HG02870 (cell line): ENCODE measurements around the gene RNASEH2A.
"Not testable (repeated sequence)": the region's sequence is repeated elsewhere in the genome, so short reads cannot be mapped to it uniquely, and the experiment has no call there.

Experiments used
- ATAC-seq: cut with Tn5 transposase; IDR thresholded peaks from one replicate; pipeline ENCODE4 v1.9.1; 2021; ENCODE audit warnings: mild to moderate bottlenecking, moderate library complexity; ENCODE audit not compliant: unreplicated experiment

The RNASEH2A gene

DNA sequence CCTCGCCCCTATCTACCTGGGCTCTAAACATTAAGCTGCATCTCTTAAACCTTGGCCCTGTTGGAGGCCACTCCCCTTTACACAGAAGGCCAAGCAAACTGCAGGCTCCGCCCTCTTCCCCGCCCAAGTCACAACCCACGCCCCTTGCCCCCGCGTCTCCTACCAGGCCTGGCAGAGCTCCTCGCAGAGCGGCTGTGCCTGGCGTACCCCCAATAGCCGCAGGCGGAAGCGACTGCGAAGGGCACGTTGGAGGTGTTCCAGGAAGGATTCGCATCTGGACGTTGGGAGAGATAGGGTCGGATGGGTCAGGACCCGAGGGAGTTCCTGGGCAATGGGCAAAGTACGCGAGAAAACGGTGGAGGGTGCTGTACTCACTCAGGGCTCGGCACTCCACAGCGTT lies 22.1 kb downstream of the RNASEH2A start:
- no peak for ATAC-seq

DNA sequence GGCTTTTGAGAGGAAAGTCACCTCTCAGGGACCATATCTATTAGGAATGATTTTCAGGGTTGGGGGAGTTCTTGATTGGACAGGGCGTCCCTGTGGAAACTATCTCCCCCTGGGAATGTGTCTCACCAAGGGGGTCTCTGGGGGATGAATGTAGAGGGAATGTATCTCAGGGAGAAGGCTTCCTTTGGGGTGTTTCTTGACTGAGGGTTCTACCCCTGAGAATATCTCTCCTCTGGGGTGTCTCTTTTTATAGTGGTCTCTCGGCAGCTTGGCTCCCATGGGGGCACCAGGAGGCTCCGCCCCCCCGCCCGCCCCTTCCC lies 27.0 kb downstream of the RNASEH2A start:
- ATAC-seq, result no peak

DNA sequence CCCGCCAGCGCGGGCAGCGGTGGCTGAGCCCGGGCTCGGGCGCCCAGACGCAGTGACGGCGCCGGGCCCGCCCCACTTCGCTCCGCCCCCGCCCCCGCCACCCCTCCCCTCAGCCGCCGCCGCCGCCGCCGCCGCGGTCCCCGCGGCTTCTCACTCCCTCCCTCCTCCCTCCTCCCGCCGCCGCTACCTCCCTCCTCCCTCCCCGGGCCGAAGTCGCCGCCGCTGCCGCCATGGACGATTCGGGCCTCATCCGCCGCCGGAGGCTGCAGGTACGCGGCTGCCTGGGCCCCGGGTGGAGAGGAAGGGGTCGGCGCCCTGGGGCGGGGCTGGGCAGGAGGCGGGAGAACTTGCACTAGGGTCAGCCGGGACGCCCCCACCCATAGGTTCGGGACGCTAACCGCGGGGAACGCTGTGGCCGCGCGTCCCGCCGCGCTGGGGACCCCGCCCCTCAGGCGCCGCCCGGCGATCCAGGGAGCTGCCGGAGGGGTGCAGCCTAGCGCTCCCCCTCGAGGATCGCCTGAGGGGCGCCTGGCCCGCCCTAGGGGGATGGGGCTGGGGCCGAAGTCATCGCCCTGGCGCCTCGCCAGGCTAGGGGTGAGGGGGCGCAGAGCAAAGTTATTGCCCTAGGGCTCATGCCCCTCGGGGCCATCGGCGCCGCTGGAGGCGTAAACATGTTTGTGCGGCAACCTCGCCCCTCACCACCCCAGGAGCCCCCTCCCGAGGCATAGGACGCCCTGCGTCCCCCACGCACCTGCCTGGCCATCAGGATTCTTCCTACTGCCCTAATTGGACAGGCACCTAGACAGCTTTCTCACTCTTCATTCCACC lies 27.6 kb downstream of the RNASEH2A start:
- no peak for ATAC-seq

DNA sequence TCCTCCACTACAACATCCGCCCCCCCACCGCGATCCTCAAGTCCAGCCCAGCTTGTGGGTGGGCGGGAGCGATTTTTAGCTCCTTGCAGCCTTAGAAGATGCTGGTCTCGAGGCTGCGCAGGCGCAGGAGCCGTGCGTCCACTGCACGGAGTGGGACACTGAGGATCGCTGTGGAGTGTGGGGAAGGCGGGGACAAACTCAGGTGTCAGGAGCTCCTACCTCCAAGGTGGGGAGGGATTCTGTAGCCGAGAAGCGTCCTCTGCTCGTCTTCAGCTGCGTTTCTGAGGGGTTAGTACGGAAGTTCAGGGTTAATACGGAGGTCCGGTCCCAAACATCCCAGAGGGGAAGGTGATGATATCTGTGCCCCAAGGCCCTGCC lies 28.2 kb downstream of the RNASEH2A start, which contains the start of gene RTBDN:
Gene RTBDN, minus strand, starts transcription at position 14 of the 378 bp plus-strand sequence. CDS start 4,600 bp downstream, outside the sequence.
- no peak for ATAC-seq

DNA sequence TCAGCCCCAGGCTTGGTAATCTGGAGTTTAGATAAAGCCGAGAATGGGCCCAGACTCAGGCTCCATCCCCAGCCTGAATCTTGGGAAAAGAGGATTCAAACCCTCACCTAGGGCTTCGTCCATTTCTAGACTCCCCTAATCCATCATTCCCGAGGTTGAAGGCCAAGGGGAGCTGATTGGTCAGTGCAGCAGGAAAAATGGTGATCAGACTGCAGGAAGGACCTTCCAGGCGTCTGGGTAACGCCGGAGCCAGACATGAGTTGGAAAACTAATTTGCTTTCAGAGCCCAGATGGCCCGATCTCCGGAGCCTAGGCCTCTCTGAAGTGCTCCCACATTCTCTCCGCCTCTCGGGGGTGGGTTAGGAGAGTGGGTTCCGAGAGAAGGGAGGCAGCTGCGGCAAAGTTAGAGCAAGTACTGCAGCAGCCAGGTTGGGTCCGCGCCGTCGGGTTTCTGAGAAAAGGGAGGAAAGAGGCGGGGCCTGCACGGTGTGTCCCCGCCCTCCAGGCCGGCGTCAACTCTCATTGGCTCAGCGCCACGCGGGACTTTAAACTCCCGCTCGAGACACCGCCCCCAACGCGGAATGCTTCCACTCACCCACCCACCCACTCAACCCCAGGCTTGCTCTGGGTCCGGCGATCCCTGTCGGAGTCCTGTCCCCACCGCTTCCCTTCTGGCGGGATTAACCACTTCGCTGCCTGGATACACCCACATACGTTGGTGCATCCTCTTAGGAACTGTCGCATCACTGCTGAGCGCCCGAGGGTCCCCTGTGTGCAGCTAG lies 28.8 kb downstream of the RNASEH2A start:
- no peak for ATAC-seq

DNA sequence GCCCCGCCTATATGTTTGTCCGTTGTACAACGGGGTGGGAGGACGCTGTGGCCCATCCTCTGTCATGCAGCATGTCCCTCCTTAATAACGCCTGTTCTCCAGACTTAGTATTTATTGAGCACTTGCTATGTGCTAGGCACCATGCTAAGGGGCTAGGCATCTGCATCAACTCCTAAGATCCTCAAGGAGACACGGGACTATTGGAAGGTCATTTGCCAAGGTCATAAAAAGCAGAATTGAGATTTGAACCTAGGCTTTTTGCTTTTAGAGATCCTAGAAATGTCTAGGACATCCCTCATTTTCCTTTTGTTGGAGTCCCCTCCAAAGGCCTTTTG lies 30.1 kb downstream of the RNASEH2A start:
- no peak for ATAC-seq

DNA sequence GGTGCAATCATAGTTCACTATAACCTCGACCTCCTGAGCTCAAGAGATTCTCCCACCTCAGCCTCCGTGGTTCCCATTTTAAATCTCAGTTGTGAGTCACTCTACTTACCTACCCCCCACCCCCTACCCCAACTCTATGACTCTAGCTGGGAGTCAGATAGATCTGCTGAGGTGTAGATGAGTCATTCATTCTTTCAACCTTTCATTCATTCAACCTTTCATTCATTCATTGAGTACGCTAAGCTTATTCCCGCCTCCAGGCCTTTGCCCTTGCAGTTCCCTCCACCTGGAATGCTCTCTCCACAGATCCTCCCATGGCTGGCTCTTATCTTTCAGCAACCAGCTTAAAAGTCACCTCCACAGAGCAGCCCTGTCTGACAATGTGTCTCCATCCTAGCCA lies 30.8 kb downstream of the RNASEH2A start:
- no peak for ATAC-seq

DNA sequence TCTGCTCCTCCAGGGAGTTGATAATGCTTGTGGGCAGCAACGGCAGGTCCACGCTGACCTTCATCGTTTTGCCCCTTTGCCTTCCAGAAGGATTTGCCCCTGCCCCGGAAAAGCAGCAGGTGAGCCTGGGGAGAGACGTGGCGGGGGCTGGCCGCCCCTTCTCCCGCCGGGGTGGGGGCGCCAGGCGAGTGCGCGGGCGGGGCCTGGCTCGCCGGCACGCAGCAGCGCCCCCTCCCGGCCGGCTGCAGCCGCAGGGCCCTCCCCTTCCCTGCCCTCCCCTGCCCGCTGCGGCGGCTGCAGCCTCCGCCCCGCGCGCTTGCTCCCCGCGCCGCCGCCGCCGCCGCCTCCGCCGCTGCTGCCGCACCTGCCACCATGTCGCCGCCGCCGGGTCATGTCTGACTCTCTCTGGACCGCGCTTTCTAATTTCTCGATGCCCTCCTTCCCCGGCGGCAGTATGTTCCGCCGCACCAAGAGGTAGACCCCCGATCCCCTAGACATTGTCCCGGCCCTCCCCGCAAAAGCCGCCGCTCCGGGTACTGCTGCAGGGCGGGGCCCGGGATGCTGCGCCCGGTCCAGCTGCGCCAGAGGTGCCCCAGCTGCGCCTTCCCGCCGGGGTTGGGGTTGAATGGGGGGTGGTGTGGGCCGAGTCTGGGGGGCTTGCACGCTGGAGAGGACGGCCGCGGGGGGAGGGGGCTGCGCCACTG lies 31.9 kb downstream of the RNASEH2A start, which contains the start of gene MAST1:
Gene MAST1, plus strand, starts transcription at position 334 of the 704 bp plus-strand sequence. Its CDS starts 58 bp downstream, at position 392.
- no peak for ATAC-seq

DNA sequence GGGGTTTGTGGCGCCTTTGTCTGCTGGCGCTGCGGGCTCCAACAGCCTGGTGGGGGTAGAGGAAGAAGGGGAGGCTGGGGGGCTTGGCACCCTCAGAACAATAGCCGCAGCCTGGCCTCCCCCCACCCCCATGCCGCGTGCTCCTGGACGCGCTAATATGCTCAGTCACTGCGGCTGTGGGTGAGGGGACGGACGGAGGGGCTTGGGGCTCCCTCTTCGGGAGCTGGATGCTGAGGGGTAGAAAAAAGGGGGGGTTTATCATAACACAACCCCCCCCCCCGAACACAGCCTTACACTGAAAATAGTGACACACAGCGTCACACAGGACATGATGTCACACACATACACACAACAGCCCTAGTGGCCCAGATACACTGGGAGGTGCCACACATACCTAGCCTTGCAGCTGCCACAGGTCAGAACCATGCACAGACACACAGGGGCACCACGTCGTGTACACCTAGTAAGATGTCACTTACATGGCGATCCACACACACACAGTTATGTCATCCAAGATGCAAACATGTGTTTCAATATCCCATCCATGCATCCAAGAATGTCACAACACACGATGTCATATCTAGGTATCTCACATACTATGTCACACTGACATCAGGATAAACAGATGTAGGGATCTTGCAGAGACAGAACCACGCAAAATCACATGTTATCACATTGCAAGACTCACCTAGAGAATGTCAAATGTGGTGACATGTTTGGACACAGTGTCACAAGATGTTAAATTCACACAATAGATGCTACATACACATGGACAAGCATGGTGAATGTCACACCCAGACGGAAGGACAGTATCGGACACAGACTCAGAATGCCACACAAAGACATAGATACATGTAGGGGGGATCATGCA lies 32.7 kb downstream of the RNASEH2A start:
- no peak for ATAC-seq

DNA sequence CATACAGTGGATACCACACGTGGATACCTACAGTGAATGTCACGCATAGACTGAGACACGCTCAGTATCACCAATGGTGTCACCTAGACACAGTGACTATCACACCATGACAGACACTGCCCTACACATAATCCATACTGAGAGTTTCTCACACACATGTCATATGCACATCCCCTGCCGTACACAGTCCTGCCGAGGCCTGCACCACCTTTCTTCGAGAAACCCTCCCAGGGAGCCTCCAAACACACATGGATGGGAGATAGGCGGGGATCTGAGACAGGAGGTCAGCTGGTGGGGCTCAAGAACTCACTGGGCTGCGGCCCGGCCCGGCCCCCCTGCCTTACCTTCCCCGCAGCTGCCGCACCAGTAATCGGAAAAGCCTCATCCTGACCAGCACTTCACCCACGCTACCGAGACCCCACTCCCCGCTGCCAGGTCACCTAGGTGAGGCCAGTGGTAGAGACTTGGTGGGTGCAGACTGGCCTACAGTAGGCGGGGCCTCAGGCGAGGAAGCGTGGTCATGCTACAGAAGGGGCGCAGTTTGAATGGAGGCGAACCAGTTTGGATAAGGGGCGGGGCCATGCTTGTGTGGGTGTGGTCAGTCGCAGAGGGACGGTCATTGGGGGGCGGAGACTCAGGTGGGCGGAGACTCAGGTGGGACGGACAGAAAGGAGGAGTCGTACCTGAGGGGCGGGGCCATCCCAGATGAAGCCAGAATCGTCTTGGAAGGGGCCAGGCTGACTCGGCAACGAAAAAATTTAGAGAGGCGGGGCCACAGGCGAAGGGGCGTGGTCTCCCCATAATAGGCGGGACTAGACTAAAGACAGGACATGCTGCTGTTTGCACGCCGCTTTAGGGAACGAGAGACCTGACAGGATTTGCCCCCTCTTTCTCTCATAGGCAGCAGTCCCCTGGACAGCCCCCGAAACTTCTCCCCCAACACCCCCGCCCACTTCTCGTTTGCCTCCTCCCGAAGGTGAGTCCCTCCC lies 34.0 kb downstream of the RNASEH2A start:
- no peak for ATAC-seq

DNA sequence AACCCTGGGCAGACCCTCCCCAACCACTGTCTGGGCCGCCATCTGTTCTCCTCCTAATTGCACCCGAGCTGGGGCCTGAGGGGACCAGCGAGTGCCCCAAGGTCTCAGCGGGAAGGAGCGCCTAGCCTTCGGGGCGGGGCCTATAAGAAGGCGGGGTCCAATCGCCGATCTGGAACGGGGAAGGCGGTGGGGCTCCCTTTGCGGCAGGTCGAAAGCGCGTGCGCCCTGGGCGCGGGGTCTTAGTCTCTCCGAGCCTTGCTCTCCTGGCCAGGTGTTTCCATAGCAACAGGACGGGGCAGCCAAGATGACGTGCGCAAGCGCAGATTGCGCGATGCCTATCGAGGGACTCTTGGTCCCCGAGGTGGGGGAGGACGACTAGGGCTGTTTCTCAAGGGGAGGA lies 34.7 kb downstream of the RNASEH2A start:
- no peak for ATAC-seq

DNA sequence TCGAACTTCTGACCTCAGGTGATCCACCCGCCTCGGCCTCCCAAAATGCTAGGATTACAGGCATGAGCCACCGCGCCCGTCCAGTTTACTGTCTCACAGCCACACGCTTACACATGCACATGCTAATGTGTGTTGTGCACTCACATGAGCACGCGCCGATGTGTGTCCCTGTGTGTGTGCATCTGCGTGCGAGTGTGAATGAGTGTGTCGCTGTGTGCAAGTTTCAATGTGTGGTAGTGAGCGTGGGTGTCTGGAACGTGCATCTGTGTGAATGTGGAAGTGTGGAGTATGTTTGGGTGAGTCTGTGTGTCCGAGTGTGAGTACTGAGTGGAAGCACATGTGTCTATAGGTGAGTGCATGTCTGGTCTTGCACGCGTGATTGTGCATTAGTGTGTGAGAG lies 36.1 kb downstream of the RNASEH2A start:
- no peak for ATAC-seq

DNA sequence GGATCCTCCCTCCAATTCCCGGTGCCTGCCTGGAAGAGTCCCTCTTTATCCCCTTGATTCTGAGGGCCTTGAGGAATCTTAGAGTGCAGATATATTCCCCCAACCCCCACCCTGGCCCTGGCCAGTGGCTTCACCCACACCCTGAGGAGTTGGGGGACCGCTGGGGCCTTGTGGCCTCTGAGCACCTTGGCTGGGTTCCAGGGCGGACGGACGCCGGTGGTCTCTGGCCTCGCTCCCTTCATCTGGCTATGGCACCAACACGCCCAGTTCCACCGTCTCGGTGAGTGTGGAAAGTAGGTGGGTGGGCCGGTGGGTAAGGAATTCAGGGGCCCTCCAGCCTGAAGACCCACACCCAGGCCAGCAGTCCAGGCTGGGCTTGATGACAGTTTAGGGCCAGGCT lies 36.9 kb downstream of the RNASEH2A start:
- ATAC-seq, result no peak

DNA sequence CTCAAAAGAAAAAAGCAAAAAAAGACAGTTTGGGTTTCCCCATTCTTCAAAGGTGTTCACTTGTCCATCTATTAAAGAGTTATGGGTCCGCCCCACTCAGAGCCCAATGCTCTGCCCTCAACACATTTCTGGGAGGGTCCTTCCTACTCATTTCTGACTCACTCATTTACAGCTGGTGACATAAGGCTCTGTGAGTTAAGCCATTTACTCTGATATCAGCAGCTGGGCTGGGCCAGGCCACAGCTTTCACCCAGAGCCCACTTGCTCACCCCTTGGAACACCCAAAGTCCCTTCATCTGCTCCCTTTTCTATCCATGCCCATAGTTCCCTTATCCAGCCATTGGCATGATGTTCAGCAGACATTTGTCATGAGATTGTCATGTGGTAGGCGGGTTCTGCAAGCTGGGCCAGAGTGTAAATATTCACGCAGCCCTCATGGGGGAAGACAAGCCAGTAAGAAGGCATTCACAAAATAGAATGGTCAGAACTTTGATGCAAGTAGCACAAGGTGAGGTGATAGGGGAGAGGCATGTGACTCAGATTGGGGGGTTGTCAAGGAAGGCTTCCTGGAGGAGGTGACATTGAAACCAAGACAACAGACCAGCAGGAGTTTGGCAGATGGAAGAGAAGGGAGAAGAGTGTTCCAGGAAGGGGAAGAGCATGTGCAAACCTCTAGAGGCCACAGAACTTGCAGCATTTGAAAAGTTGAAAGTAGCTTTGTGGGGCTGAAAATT lies 37.8 kb downstream of the RNASEH2A start:
- no peak for ATAC-seq

DNA sequence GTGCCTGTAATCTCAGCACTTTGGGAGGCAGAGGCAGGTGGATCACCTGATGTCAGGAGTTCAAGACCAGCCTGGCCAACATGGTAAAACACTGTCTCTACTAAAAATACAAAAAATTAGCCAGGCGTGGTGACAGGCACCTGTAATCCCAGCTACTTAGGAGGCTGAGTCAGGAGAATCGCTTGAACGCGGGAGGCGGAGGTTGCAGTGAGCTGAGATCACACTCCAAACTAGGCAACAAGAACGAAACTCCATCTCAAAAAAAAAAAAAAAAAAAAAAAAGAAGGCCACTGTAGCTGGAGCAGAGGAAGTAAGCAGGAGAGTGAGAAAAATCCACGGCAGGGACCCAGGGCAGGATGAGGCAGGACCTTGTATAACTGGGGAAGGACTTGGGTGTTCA lies 40.2 kb downstream of the RNASEH2A start:
- ATAC-seq, result not testable (repeated sequence)

DNA sequence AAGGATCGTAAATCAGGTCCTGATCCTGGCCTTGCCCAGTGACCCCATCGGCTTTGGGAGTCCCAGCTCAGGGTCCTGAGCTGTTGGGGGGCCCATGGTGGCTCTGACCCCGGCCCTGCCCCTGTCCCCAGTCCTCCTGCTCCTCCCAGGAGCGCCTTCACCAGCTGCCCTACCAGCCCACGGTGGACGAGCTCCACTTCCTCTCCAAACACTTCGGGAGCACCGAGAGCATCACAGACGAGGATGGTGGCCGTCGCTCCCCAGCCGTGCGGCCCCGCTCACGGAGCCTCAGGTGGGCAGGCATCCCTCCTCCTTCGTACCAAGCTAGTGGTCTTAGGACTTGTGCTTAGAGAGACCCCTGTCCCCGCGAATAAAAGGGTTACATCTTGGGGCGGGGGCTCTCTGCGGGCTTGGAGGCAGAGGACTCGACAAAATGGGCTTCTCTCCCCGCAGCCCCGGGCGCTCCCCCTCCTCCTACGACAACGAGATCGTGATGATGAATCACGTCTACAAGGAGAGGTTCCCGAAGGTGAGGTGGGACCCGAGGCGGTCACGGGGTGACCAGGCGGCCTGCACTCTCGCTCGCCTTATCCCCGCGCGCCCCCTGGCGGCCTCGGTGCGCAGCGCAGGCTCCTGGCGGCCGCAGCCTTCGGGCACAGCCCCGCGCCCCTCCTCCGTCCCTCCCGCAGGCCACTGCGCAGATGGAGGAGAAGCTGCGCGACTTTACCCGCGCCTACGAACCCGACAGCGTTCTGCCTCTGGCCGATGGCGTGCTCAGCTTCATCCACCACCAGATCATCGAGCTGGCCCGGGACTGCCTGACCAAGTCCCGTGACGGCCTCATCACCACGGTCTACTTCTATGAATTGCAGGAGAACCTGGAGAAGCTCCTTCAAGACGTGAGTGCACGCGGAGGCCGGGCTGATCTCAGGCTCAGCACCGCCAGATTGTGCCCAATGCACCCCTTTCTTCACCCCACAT lies 41.1 kb downstream of the RNASEH2A start:
- no peak for ATAC-seq

DNA sequence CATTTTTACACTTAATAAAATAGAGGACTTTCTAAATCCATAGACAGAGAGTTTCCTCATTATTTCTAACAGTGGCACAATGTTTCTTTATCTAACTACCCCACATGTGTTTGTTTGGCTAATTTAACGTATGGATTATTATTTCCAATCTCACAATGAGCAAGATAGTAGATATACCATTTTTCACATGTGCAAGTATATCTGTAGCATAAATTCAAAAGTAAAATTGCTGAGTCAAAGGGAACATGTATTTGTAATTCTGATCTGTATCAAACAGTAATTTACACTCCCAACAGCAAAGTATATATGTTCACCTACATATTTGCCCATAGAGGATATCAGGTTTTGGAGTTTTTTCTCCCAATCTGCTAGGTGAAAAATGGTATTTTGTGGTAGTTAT lies 50.3 kb downstream of the RNASEH2A start:
- no peak for ATAC-seq
